ENCODE measurements around the gene SLC6A16.

The SLC6A16 gene

GRCh38 chr19:49264258-49264657, 60.7 kb downstream of the SLC6A16 start:
- no peak for DNase-seq

GRCh38 chr19:49261602-49262001, 63.4 kb downstream of the SLC6A16 start:
- DNase-seq = no peak

- no peak for DNase-seq
Observed at GRCh38 chr19:49256691-49257090, 68.3 kb downstream of the SLC6A16 start.

- no peak for DNase-seq
Observed at GRCh38 chr19:49255674-49256073, 69.3 kb downstream of the SLC6A16 start.

GRCh38 chr19:49249933-49250332, 75.1 kb downstream of the SLC6A16 start:
- DNase-seq = no peak

- DNase-seq = no peak
Observed at GRCh38 chr19:49247676-49248075, 77.3 kb downstream of the SLC6A16 start.

- no peak for DNase-seq
Observed at GRCh38 chr19:49244256-49244655, 80.7 kb downstream of the SLC6A16 start.

- no peak for DNase-seq
Observed at GRCh38 chr19:49243726-49244125, 81.3 kb downstream of the SLC6A16 start.

- DNase-seq = no peak
Observed at GRCh38 chr19:49243129-49243528, 81.9 kb downstream of the SLC6A16 start.

- no peak for DNase-seq
Observed at GRCh38 chr19:49241769-49242168, 83.2 kb downstream of the SLC6A16 start.

All from activated naive CD4-positive, alpha-beta T cell treated with anti-CD3 and anti-CD28 coated beads, Interleukin-2, amount 50 U/mL, for 16 hours (primary cell).